Measurements from ENCODE around the gene GM2A.

- TF ChIP-seq CTCF (IDR thresholded peaks at IDR 0.05) (no peak), POLR2A (IDR thresholded peaks at IDR 0.05) (no peak)
These were observed 17.6 kb downstream of the GM2A start for GRCh38 chr5:151270599-151270998.
